GM19395 (cell line): ENCODE data around the gene KBTBD6.
"Not testable (repeated sequence)": the region's sequence is repeated elsewhere in the genome, so short reads cannot be mapped to it uniquely, and the experiment has no call there.

ENCODE experiments used
- ATAC-seq: cut with Tn5 transposase; IDR thresholded peaks from one replicate; pipeline ENCODE4 v1.9.1; 2021; ENCODE audit warnings: mild to moderate bottlenecking, moderate library complexity; ENCODE audit not compliant: unreplicated experiment

The KBTBD6 gene

GRCh38 chr13:41132512-41133152 lies at the start of gene KBTBD6:
TSS of gene KBTBD6 (minus strand) at chr13:41132802. CDS start at chr13:41132511, 291 bp downstream.
- ATAC-seq: peak; percentile 96

GRCh38 chr13:41182231-41182630 lies 49.6 kb upstream of the KBTBD6 start:
- ATAC-seq: no peak

GRCh38 chr13:41179593-41180250 lies 47.1 kb upstream of the KBTBD6 start:
- ATAC-seq: no peak

- no peak for ATAC-seq
These were observed 45.4 kb upstream of the KBTBD6 start for GRCh38 chr13:41178040-41178439.

GRCh38 chr13:41177616-41178015 lies 45.0 kb upstream of the KBTBD6 start:
- ATAC-seq: no peak

- ATAC-seq: not testable (repeated sequence)
These were observed 43.0 kb upstream of the KBTBD6 start for GRCh38 chr13:41175576-41175975.

GRCh38 chr13:41162151-41162550 lies 29.5 kb upstream of the KBTBD6 start:
- no peak for ATAC-seq

- ATAC-seq: no peak
These were observed 26.6 kb upstream of the KBTBD6 start for GRCh38 chr13:41159174-41159573.

GRCh38 chr13:41157048-41157717 lies 24.6 kb upstream of the KBTBD6 start:
- no peak for ATAC-seq

- no peak for ATAC-seq
These were observed 24.0 kb upstream of the KBTBD6 start for GRCh38 chr13:41156620-41157019.

- no peak for ATAC-seq
These were observed 21.4 kb upstream of the KBTBD6 start for GRCh38 chr13:41154042-41154441.

GRCh38 chr13:41152005-41152404 lies 19.4 kb upstream of the KBTBD6 start:
- no peak for ATAC-seq

GRCh38 chr13:41150058-41150457 lies 17.5 kb upstream of the KBTBD6 start:
- ATAC-seq: no peak

GRCh38 chr13:41148419-41149283 lies 16.0 kb upstream of the KBTBD6 start:
- ATAC-seq: no peak

GRCh38 chr13:41145136-41145908 lies 12.7 kb upstream of the KBTBD6 start:
- ATAC-seq: no peak

GRCh38 chr13:41144576-41144975 lies 12.0 kb upstream of the KBTBD6 start:
- ATAC-seq: no peak

- no peak for ATAC-seq
These were observed 6.8 kb upstream of the KBTBD6 start for GRCh38 chr13:41139296-41139966.

GRCh38 chr13:41137951-41138350 lies 5.3 kb upstream of the KBTBD6 start:
- no peak for ATAC-seq

- ATAC-seq: no peak
These were observed 4.6 kb upstream of the KBTBD6 start for GRCh38 chr13:41137241-41137640.
